ENCODE measurements around the gene SLC38A6. TPM values are rescaled to one million over a fixed set of nuclear protein-coding genes. Genes with fewer than 3 reads are reported as not detected.
A peak's percentile ranks its signal among the peaks of the same experiment; 100 is the strongest.

SLC38A6 gene
- total and polyA plus RNA-seq, 4 experiments from 2014 or later, result 8.5 to 21.3 (median 14.3) TPM

GRCh38 chr14:60975551-60975950, 5.5 kb upstream of the SLC38A6 start:
- Mint-ChIP-seq H3K4me1 (peaks cover 13 to 18% (median 16%) of the 10 kb centered on the region in 4 donors), H3K36me3 (peaks cover 10 to 13% of the 10 kb centered on the region in 2 donors), H3K4me3 (no peak overlapping the region), H3K9me3 (no peaks in the 10 kb centered on the region), H3K27me3 (no peaks in the 10 kb centered on the region), H3K27ac (peak overlapping the region in 1 of 7 donors; percentile 8)
- Histone ChIP-seq H3K27ac (ENCODE audit: low read depth, low read length) (no peak overlapping the region), H3K9me3 (ENCODE audit: control insufficient read depth in 1 of 2, low read length in 2 of 2) (no peaks in the 10 kb centered on the region), H3K4me1 (ENCODE audit: insufficient read depth, low read length) (peaks cover 16% of the 10 kb centered on the region), H3K27me3 (ENCODE audit: insufficient read depth, low read length) (no peaks in the 10 kb centered on the region), H3K36me3 (ENCODE audit: insufficient read depth, low read length) (no peaks in the 10 kb centered on the region), H3K4me3 (ENCODE audit: low read length in 2 of 2) (no peak overlapping the region)
- CTCF ChIA-PET (ENCODE audit: partially characterized antibody), result no interaction called here
- POLR2A ChIA-PET (ENCODE audit: partially characterized antibody), result no interaction called here
- intact Hi-C loops (cut with micrococcal nuclease), result no loop called here
- no peak for DNase-seq

DNA sequence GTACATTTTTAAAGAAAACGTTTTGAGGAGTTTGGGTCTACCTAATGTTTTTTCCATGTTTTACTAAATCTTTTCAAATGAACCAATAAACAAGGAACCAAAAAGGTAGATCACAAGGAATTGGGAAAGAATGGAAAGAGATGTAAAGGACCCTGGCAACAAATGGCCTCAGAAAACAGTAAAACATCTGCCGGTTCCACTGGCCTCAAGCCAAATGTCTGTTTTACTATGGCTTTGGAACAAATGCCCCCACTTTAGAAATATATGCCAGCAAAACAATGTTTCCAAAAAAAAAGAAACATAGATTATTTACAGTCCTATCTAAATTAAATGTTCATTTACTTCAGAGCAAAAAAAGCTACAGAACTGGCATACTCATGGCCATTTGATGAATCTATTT, 3.2 kb upstream of the SLC38A6 start:
- ChIA-PET CTCF (ENCODE audit: partially characterized antibody) (no interaction called here), POLR2A (ENCODE audit: partially characterized antibody) (no interaction called here)
- DNase-seq, result no peak
- Mint-ChIP-seq H3K9me3 (no peaks in the 10 kb centered on the region), H3K27ac (peak overlapping the region in 2 of 7 donors; percentile 2 to 37), H3K4me3 (no peak overlapping the region), H3K4me1 (peaks cover 15 to 18% (median 17%) of the 10 kb centered on the region in 4 donors), H3K27me3 (no peaks in the 10 kb centered on the region), H3K36me3 (peaks cover 8 to 13% of the 10 kb centered on the region in 2 donors)
- Histone ChIP-seq H3K4me3 (ENCODE audit: low read length in 2 of 2) (no peak overlapping the region), H3K4me1 (ENCODE audit: insufficient read depth, low read length) (peaks cover 32% of the 10 kb centered on the region), H3K27ac (ENCODE audit: low read depth, low read length) (no peak overlapping the region), H3K9me3 (ENCODE audit: control insufficient read depth in 1 of 2, low read length in 2 of 2) (no peaks in the 10 kb centered on the region), H3K36me3 (ENCODE audit: insufficient read depth, low read length) (no peaks in the 10 kb centered on the region), H3K27me3 (ENCODE audit: insufficient read depth, low read length) (no peaks in the 10 kb centered on the region)
- intact Hi-C loops (cut with micrococcal nuclease), result no loop called here

GRCh38 chr14:60981633-60982455, 799 bp downstream of the SLC38A6 start:
- no peaks in the 10 kb centered on the region for H3K27me3 ChIP-seq (ENCODE audit: insufficient read depth, low read length)
- no peaks in the 10 kb centered on the region for H3K9me3 ChIP-seq (ENCODE audit: control insufficient read depth in 1 of 2, low read length in 2 of 2)
- H3K36me3 ChIP-seq (ENCODE audit: insufficient read depth, low read length), result peaks cover 6% of the 10 kb centered on the region
- Mint-ChIP-seq H3K9me3 (no peaks in the 10 kb centered on the region), H3K36me3 (peaks cover 14 to 17% of the 10 kb centered on the region in 2 donors), H3K27ac (no peak overlapping the region), H3K27me3 (no peaks in the 10 kb centered on the region), H3K4me1 (peaks cover 14 to 20% (median 16%) of the 10 kb centered on the region in 4 donors), H3K4me3 (no peak overlapping the region)
- peak overlapping the region; percentile 78 to 96 for H3K4me3 ChIP-seq (ENCODE audit: low read length in 2 of 2)
- no peak for DNase-seq
- POLR2A ChIA-PET (ENCODE audit: partially characterized antibody), result interaction anchor here (0.6 to 1.8 kb wide), 5 partner anchors 44 to 1498 kb away, joined by 3 to 11 read pairs (median 3); partner anchors contain the start of genes JKAMP, L3HYPDH and PPM1A
- peak overlapping the region; percentile 84 for H3K27ac ChIP-seq (ENCODE audit: low read depth, low read length)
- H3K4me1 ChIP-seq (ENCODE audit: insufficient read depth, low read length), result peaks cover 32% of the 10 kb centered on the region
- CTCF ChIA-PET (ENCODE audit: partially characterized antibody), result no interaction called here
- intact Hi-C loops (cut with micrococcal nuclease), result loop anchor here (2.0 kb wide), 2 partner anchors 733 to 891 kb away; partner anchors contain the start of genes PCNX4 and PPM1A

GRCh38 chr14:60984196-60984595, 3.2 kb downstream of the SLC38A6 start:
- Mint-ChIP-seq H3K27ac (peak overlapping the region in 1 of 7 donors; percentile 65), H3K4me3 (no peak overlapping the region), H3K27me3 (no peaks in the 10 kb centered on the region), H3K4me1 (peaks cover 4 to 12% (median 8%) of the 10 kb centered on the region in 4 donors), H3K9me3 (no peaks in the 10 kb centered on the region), H3K36me3 (peaks cover 18 to 22% of the 10 kb centered on the region in 2 donors)
- no peak for DNase-seq
- no peaks in the 10 kb centered on the region for H3K9me3 ChIP-seq (ENCODE audit: control insufficient read depth in 1 of 2, low read length in 2 of 2)
- CTCF ChIA-PET (ENCODE audit: partially characterized antibody), result no interaction called here
- peaks cover 6% of the 10 kb centered on the region for H3K36me3 ChIP-seq (ENCODE audit: insufficient read depth, low read length)
- no peak overlapping the region for H3K27ac ChIP-seq (ENCODE audit: low read depth, low read length)
- intact Hi-C loops (cut with micrococcal nuclease), result no loop called here
- no peak overlapping the region for H3K4me3 ChIP-seq (ENCODE audit: low read length in 2 of 2)
- no peaks in the 10 kb centered on the region for H3K27me3 ChIP-seq (ENCODE audit: insufficient read depth, low read length)
- peaks cover 29% of the 10 kb centered on the region for H3K4me1 ChIP-seq (ENCODE audit: insufficient read depth, low read length)
- POLR2A ChIA-PET (ENCODE audit: partially characterized antibody), result no interaction called here

- H3K27ac ChIP-seq (ENCODE audit: low read depth, low read length), result no peak overlapping the region
- intact Hi-C loops (cut with micrococcal nuclease), result no loop called here
- H3K9me3 ChIP-seq (ENCODE audit: control insufficient read depth in 1 of 2, low read length in 2 of 2), result no peaks in the 10 kb centered on the region
- Mint-ChIP-seq H3K4me3 (no peak overlapping the region), H3K36me3 (peaks cover 19 to 29% of the 10 kb centered on the region in 2 donors), H3K9me3 (peaks cover 0 to under 1% (median 0%) of the 10 kb centered on the region in 8 donors), H3K27me3 (no peaks in the 10 kb centered on the region), H3K27ac (no peak overlapping the region), H3K4me1 (peaks cover 0 to 12% (median 5%) of the 10 kb centered on the region in 4 donors)
- ChIA-PET CTCF (ENCODE audit: partially characterized antibody) (no interaction called here), POLR2A (ENCODE audit: partially characterized antibody) (no interaction called here)
- H3K4me3 ChIP-seq (ENCODE audit: low read length in 2 of 2), result no peak overlapping the region
- H3K27me3 ChIP-seq (ENCODE audit: insufficient read depth, low read length), result no peaks in the 10 kb centered on the region
- H3K4me1 ChIP-seq (ENCODE audit: insufficient read depth, low read length), result peaks cover 13% of the 10 kb centered on the region
- no peak for DNase-seq
- H3K36me3 ChIP-seq (ENCODE audit: insufficient read depth, low read length), result peaks cover 6% of the 10 kb centered on the region
Measured at GRCh38 chr14:60986500-60986899, 5.5 kb downstream of the SLC38A6 start.

- H3K27me3 ChIP-seq (ENCODE audit: insufficient read depth, low read length), result no peaks in the 10 kb centered on the region
- no peak overlapping the region for H3K4me3 Mint-ChIP-seq
- peaks cover 0 to 2% (median 0%) of the 10 kb centered on the region in 8 donors for H3K9me3 Mint-ChIP-seq
- H3K27ac ChIP-seq (ENCODE audit: low read depth, low read length), result no peak overlapping the region
- POLR2A ChIA-PET (ENCODE audit: partially characterized antibody), result no interaction called here
- H3K4me1 Mint-ChIP-seq, result peaks cover 0 to 9% (median 4%) of the 10 kb centered on the region in 4 donors
- H3K27me3 Mint-ChIP-seq, result no peaks in the 10 kb centered on the region
- CTCF ChIA-PET (ENCODE audit: partially characterized antibody), result no interaction called here
- intact Hi-C loops (cut with micrococcal nuclease), result no loop called here
- H3K36me3 Mint-ChIP-seq, result peaks cover 30 to 48% of the 10 kb centered on the region in 2 donors
- H3K36me3 ChIP-seq (ENCODE audit: insufficient read depth, low read length), result peaks cover 6% of the 10 kb centered on the region
- no peak for DNase-seq
- H3K27ac Mint-ChIP-seq, result no peak overlapping the region
- no peaks in the 10 kb centered on the region for H3K4me1 ChIP-seq (ENCODE audit: insufficient read depth, low read length)
- no peak overlapping the region for H3K4me3 ChIP-seq (ENCODE audit: low read length in 2 of 2)
- no peaks in the 10 kb centered on the region for H3K9me3 ChIP-seq (ENCODE audit: control insufficient read depth in 1 of 2, low read length in 2 of 2)
Measured at GRCh38 chr14:60989599-60989998, 8.6 kb downstream of the SLC38A6 start.

- no peak overlapping the region for H3K27ac ChIP-seq (ENCODE audit: low read depth, low read length)
- no peaks in the 10 kb centered on the region for H3K9me3 ChIP-seq (ENCODE audit: control insufficient read depth in 1 of 2, low read length in 2 of 2)
- peaks cover 0 to 8% (median 3%) of the 10 kb centered on the region in 8 donors for H3K9me3 Mint-ChIP-seq
- peaks cover 25 to 55% of the 10 kb centered on the region in 2 donors for H3K36me3 Mint-ChIP-seq
- no peaks in the 10 kb centered on the region for H3K27me3 Mint-ChIP-seq
- CTCF ChIA-PET (ENCODE audit: partially characterized antibody), result no interaction called here
- no peaks in the 10 kb centered on the region for H3K4me1 Mint-ChIP-seq
- no peaks in the 10 kb centered on the region for H3K36me3 ChIP-seq (ENCODE audit: insufficient read depth, low read length)
- H3K4me3 Mint-ChIP-seq, result no peak overlapping the region
- intact Hi-C loops (cut with micrococcal nuclease), result no loop called here
- H3K27me3 ChIP-seq (ENCODE audit: insufficient read depth, low read length), result no peaks in the 10 kb centered on the region
- no peak overlapping the region for H3K27ac Mint-ChIP-seq
- no peak overlapping the region for H3K4me3 ChIP-seq (ENCODE audit: low read length in 2 of 2)
- no peak for DNase-seq
- no peaks in the 10 kb centered on the region for H3K4me1 ChIP-seq (ENCODE audit: insufficient read depth, low read length)
- POLR2A ChIA-PET (ENCODE audit: partially characterized antibody), result no interaction called here
Measured at GRCh38 chr14:60998617-60999016, 17.6 kb downstream of the SLC38A6 start.

Data from CD4-positive, alpha-beta memory T cell (primary cell).